IMR-90 (cell line): Measurements from ENCODE around the gene RPS6KA4.

Experiments
- BHLHE40 ChIP-seq: fragments of 150-350 bp; IDR thresholded peaks from 2 replicates; pipeline ENCODE4 v1.6.1; 2016; ENCODE audit warnings: mild to moderate bottlenecking, low read depth, low read length
- CEBPB ChIP-seq: IDR thresholded peaks from 2 replicates; pipeline ENCODE4 v1.6.1; 2012; ENCODE audit warnings: low read depth, low read length, improper control_type of control experiment
- CHD1 ChIP-seq: IDR thresholded peaks from 2 replicates; pipeline ENCODE4 v1.6.1; 2012; ENCODE audit warnings: low read depth, low read length, improper control_type of control experiment
- MAFK ChIP-seq: IDR thresholded peaks from 2 replicates; pipeline ENCODE4 v1.6.1; 2012; ENCODE audit warnings: low read depth, low read length, improper control_type of control experiment
- MXI1 ChIP-seq: IDR thresholded peaks from 2 replicates; pipeline ENCODE4 v1.6.1; 2012; ENCODE audit warnings: low read depth, mild to moderate bottlenecking, low read length, moderate library complexity, borderline replicate concordance
- POLR2A ChIP-seq: IDR thresholded peaks from 2 replicates; pipeline ENCODE4 v1.6.1; 2012; ENCODE audit warnings: mild to moderate bottlenecking, low read depth, low read length
- RAD21 ChIP-seq: IDR thresholded peaks from 2 replicates; pipeline ENCODE4 v1.6.1; 2012; ENCODE audit warnings: low read length, improper control_type of control experiment
- SMC3 ChIP-seq: fragments of 150-350 bp; IDR thresholded peaks from 2 replicates; pipeline ENCODE4 v1.6.1; 2016; ENCODE audit warnings: low read depth, mild to moderate bottlenecking, antibody characterized with exemption, low read length, moderate library complexity
- USF2 ChIP-seq: fragments of 150-350 bp; IDR thresholded peaks from 2 replicates; pipeline ENCODE4 v1.6.1; 2017; ENCODE audit warnings: mild to moderate bottlenecking, antibody characterized with exemption, low read length, low read depth
- TF ChIP-seq, protein P1 (sequence below): conservative IDR thresholded peaks from 2 replicates; pipeline ENCODE4 v1.5.1; 2012; ENCODE audit warnings: mild to moderate bottlenecking, low read depth, low read length, improper control_type of control experiment

DNA sequence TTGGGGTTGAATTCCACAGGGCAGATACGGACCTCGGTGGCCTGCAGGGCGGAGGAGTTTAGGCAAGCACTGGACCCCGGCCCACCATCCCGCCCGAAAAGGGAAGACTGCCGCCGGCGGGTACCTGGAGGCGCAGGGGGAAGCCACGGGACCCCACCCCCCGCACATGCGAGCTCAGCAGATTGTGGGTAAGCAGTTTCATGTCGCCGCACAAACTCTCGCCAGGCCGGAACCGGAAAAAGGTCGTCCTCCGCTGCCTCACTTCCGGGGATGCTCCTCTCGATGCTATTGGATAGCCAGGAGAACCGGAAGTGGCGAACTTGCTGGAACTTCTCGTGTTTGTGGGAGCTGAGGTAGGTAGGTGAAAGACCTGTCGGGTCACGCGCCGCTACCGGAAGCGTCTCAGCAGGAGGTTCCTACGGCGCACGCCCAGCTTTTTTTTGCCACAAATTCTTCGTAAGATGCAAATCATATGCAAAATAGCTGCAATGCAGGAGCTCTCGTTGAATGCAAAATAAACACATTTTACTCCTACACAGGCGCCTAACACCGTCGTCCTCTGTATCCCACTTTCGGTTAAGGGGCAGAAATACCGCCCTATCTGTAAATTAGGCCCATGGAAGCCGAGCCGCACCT, 41.5 kb upstream of the RPS6KA4 start, which contains the start of gene TRMT112:
- TF ChIP-seq, protein P1, sequence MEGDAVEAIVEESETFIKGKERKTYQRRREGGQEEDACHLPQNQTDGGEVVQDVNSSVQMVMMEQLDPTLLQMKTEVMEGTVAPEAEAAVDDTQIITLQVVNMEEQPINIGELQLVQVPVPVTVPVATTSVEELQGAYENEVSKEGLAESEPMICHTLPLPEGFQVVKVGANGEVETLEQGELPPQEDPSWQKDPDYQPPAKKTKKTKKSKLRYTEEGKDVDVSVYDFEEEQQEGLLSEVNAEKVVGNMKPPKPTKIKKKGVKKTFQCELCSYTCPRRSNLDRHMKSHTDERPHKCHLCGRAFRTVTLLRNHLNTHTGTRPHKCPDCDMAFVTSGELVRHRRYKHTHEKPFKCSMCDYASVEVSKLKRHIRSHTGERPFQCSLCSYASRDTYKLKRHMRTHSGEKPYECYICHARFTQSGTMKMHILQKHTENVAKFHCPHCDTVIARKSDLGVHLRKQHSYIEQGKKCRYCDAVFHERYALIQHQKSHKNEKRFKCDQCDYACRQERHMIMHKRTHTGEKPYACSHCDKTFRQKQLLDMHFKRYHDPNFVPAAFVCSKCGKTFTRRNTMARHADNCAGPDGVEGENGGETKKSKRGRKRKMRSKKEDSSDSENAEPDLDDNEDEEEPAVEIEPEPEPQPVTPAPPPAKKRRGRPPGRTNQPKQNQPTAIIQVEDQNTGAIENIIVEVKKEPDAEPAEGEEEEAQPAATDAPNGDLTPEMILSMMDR: no peak
- TF ChIP-seq CEBPB (no peak), CHD1 (peak; percentile 70; the same call in 1 of the 2 replicates), POLR2A (peak; percentile 65), SMC3 (no peak), USF2 (peak; percentile 85), RAD21 (no peak), MAFK (peak; percentile 88), BHLHE40 (peak; percentile 59), MXI1 (no peak; the same call in 1 of the 2 replicates)
